AML-193 (cell line): ENCODE data around the gene SOX30.
"Not testable (repeated sequence)": the region's sequence is repeated elsewhere in the genome, so short reads cannot be mapped to it uniquely, and the experiment has no call there.

Experiments used
- DNase-seq, 2 experiments: peaks; one replicate each; lab custom pipeline; 2025; lab: John Stamatoyannopoulos, UW

SOX30 gene

GRCh38 chr5:157652377-157652692 is at the start of gene SOX30:
Gene SOX30 (minus strand): TSS chr5:157652438. CDS start chr5:157652078, 360 bp downstream.
- DNase-seq = no peak

- not testable (repeated sequence) for DNase-seq
These were observed 46.4 kb upstream of the SOX30 start for GRCh38 chr5:157698674-157699073.

- not testable (repeated sequence) for DNase-seq
These were observed 43.9 kb upstream of the SOX30 start for GRCh38 chr5:157696154-157696553.

DNA sequence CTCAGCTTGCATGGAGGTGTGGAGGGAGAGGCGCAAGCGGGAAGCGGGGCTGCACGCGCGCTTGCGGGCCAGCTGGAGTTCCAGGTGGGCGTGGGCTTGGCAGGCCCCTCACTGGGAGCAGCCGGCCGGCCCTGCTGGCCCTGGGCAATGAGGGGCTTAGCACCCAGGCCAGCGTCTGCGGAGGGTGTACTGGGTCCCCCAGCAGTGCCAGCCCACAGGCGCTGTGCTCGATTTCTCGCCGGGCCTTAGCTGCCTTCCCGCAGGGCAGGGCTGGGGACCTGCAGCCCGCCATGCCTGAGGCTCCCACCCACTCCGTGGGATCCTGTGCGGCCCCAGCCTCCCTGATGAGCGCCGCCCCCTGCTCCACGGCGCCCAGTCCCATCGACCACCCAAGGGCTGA is 41.6 kb upstream of the SOX30 start:
- not testable (repeated sequence) for DNase-seq

- no peak for DNase-seq
These were observed 38.6 kb upstream of the SOX30 start for GRCh38 chr5:157690690-157691433.

- no peak for DNase-seq
These were observed 37.9 kb upstream of the SOX30 start for GRCh38 chr5:157689942-157690689.

DNA sequence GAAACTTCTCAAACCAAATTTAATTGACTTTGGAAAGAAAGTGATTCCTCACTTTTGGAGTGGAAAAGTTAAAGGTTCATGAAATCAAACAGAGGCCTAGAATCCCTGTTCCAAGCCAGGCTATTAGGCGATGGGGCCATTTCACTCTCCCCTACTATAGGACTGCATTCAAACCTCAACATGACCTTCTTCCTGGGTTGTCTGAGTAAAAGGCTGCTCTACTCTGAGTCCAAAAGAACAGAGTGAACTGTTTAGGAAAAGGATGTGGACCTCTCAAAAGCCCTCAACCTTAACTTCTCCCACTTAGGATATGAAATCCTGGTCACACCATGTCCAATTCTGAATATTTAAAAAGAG is 34.9 kb upstream of the SOX30 start:
- no peak for DNase-seq

- not testable (repeated sequence) for DNase-seq
These were observed 34.3 kb upstream of the SOX30 start for GRCh38 chr5:157686276-157687197.

- DNase-seq = no peak
These were observed 30.0 kb upstream of the SOX30 start for GRCh38 chr5:157682257-157682656.

- DNase-seq = no peak
These were observed 28.8 kb upstream of the SOX30 start for GRCh38 chr5:157681048-157681447.

DNA sequence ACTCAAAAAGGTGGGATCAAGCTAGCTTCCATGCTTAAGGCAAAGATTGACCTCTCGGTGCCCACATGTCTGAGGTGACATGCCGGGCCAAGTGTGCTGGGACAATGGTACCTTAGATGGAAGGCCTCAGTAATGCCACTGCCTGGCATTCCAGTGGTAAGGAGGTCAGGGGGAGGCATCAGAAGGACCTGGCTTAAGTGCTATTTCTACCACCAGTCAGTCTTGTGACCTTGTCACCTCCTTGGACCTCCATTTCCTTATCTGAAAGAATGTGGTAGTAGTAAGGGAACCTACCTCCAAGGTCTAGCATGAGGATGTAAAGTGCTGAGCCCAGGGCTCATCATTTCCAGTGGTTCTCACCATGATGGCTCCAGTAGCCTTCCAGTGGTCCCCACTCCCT is 28.0 kb upstream of the SOX30 start:
- DNase-seq = no peak

DNA sequence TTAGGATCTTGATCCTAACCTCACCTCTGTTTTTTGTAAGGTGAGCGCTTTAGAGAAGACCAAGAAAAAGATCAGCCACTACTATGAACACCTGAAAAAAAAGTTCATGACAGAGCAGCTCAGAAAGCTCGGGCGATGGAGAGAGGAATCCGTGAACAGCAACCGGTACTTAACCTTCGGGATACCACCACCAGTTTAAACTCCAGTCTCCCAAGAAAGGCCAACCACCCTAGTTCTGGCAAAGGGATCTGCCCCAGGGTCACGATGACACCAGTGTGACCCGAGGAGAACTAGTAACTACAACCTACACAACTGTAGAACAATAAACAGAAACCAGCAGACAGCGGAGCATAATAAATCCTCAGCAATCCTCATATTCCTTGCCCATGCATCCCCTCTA is 27.6 kb upstream of the SOX30 start:
- DNase-seq = no peak

DNA sequence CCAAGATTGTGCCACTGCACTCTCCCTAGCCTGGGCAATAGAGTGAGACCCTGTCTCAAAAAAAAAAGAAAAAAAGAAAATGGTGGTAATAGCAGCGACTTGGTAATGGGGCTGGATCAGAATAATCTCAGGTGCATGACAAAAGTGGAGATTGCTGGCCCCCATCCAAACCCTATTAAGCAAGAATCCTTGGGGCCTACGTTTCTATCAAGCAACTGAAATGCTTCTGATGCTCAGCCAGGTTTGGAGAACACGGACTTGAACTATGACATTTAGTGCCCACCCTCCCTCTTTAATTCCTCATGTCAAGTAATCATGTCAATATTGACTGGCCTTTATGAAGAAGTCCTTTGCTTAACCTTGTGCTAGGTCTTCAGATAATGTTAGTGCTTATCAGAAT is 25.7 kb upstream of the SOX30 start:
- no peak for DNase-seq

DNA sequence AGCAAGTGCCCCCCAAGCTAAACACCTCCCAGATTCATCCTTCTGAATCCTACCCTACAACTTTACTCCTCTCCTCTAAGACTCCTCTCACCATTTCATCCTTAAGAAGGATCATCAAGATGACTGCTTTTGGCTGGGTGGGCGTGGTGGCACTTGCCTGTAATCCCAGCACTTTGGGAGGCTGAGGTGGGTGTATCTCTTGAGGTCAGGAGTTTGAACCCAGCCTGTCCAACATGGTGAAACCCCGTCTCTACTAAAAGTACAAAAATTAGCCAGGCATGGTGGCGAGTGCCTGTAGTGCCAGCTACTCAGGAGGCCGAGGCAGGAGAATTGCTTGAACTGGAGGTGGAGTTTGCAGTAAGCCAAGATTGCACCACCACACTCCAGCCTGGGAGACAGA is 22.1 kb upstream of the SOX30 start:
- not testable (repeated sequence) for DNase-seq

GRCh38 chr5:157672976-157673375 is 20.7 kb upstream of the SOX30 start:
- DNase-seq = no peak

DNA sequence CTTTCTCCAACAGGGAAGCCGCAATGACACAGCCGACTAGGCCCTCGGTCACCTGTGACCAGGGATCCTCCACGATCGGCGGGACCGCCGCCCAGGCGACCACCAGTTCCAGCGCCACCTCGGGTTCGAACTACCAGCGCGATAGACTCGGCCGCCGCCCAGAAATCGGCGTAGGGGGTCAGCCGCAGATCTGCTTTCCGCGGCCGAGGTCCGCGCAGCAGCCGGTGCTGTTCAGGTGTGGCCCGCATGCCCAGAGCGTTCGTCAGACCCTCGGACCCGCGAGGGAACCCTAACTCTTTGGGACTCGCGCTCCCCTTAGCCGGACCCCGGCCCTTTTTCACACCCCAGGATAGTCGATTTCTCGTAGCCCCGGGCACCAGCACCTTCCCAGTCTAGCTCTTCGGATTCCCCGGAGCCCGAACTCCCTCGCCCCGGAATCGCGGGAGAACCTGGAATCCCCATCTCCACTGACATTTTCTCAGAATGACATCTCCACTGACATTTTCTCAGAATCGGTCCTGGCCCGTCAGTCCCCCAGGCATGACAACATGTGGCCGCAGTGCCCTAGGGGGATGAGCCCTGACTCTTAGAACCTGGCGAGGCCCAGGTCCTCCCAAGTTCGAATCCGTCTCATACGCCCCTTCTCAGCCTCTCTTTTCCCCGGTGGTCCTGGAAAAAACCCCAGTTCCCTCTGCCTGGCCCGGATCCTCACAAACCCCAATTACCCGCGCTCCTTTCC is 19.5 kb upstream of the SOX30 start:
- DNase-seq = no peak

GRCh38 chr5:157670662-157671591 is 18.7 kb upstream of the SOX30 start, which contains the start of gene C5orf52:
Gene C5orf52 (plus strand): TSS chr5:157671533. CDS start chr5:157671615, 82 bp downstream.
- no peak for DNase-seq

DNA sequence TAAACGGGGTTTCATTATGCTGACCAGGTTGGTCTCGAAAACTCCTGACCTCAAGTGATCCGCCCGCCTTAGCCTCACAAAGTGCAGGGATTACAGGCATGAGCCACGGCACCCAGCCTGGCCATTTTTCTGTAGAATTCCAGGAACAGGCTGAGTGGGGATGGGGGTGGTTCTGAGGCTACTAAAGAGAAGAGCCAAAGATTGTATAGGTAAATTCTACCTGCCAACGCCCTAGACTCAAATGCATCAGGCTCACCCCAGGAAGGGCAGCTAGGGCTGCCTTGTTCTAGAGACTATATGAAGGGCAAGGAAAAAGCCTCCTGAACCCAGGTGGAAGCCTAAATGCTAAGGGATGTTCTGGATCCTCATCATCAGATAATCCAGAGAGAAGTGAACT is 17.5 kb upstream of the SOX30 start:
- DNase-seq = no peak

GRCh38 chr5:157668356-157668755 is 16.1 kb upstream of the SOX30 start:
- DNase-seq = no peak

- DNase-seq = peak; percentile 15 to 35
These were observed 13.3 kb upstream of the SOX30 start for GRCh38 chr5:157665467-157666070.
